Measurements from ENCODE around the gene PHLDB1.
A peak's percentile ranks its signal among the peaks of the same experiment; 100 is the strongest.

The PHLDB1 gene

DNA sequence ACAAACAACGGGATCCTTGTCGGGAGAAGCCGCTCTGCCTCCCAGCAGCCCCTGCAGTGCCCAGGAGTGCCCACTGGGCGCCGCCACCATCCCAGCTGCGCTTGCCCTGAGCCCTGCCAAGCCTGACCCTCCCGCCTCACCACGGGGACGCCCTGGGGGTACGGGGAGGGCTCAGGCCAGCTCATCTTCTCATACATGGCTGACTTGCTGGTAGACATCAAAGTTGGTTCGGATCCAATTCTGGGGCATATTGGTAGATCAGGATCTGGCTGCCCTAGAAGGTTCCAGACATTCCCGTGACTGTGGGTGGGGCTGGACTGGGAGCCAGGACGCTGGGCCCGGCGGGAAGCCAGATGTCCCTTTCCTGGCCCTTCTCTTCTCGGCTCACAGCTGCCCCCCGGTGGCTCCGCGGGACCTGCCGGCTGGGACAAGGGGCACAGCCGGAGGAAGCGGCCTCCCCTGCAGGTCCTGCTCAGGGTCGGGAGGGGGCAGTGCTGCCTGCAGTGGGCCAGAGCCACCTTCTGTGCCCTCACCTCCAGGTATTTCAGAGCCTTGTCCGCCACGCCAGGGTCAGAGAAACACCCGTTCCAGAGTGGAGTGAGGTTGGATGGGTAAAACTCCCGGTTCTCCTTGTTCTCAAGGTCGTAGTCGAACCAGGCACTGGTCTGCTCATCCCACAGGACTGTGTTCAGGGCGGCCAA is 82.6 kb downstream of the PHLDB1 start:
- DNase-seq: peak; percentile 34

DNA sequence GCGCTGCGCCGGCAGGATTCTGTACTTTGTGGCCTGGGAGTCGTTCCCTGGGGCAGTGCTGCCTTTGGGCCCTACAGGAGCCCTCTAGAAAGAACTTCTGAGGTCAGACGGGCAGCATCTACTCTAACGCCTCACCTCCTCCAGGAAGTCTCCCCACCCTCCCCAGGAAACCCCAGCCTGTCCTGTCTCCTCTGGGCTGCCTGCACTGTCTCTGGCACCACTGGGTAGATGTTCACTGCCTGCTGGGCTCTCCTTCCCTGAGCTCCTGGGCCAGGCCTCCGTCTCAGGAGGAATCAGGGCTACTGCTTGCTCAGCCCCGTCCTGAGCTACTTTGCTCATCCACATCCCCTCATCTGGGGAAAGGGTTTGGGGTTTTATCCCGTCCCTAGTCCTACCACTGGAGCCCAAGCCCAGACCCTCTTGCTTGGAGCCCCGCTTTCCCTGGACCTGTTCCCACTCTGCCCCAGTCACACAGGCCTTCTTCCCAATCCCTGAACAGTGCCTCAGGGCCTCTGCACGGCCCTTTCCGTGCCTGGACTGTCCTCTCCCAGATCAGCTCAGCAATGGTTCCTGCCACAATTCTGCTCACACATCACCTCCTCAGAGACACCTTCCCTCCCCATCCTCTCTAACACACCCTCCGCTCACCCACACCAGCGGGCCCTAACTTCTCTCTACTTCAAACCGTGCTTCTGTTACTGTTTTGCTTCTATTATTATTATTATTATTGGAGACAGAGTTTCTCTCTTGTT is 83.3 kb downstream of the PHLDB1 start:
- DNase-seq: no peak

DNA sequence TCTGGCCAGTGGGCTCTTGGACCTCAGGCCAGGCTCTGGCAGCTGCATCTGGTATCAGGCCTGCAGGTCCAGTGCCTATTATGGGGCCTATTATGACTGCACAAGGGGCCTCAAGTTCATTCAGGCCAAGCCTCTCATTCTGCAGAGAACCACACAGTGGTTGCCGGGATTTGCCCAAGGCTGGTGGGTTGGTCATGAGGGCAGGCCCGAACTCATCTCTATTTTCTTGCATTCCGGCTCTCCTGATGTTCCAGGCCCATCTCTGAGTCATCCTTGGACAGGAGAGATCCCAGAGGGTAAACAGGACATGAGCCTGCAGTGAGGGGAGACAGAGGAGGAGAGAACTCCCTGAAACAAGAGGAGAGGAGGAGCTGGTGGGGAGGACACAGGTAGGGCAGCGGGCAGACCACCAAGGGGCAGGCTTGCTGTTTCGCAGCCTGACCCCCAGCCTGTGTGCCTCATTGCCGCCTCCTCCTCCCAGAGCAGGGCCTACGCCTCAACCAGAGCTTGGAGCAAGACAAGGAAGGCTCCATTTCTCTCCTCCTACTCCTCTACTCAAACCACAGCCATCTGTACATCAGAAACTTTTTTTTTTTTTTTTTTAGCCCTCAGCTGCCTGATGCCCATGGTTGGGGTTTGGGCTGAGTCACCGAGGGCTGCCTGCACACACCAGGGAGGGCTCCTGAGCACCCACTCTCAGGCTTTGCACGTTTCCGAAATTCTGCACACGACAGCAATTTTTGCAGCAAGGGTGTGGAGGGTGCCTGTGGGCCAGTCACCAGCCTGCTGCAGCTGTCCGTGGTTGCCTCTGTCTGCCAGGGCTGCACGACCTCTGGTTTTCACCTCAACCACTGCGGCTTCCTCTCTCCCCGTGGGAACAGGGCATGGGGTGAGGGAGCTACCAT is 84.8 kb downstream of the PHLDB1 start:
- DNase-seq: no peak

DNA sequence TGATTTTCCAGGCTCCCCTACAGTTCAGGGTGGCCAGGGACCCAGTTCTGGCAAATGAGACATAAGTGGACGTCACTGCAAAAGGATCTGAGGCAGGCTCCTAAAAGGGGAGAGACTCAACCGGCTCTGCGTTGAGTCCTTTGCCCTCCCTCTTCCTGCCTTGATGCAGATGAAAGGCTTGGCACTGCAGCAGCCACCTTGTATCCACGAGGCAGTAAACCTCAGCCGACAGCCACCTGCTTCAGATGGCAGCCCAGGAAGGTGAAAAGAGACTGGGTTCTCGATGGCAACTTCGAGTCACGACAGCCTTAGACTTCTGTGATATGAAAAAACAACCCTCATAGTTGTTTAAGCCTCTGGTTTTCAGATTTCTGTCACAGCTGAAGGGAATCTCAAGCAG is 86.8 kb downstream of the PHLDB1 start:
- DNase-seq: no peak

DNA sequence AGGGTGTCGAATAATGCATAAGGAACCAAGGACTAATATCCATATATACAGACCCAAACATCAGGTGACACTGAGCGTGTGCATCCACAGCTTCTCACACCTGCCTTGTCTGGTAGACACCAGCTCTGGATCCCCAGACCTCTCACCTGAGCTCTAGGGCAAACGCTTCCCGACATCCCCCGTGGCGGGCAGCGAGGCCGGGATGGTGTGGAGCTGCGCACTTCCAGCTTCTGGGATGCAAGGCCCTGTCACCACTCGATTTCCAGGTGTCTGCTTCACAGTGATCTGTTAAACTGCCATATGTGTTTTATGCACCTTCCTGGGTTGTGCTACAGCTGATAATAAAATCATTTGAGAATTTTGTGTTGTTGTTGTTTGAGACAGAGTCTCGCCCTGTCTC is 87.4 kb downstream of the PHLDB1 start:
- no peak for DNase-seq

DNA sequence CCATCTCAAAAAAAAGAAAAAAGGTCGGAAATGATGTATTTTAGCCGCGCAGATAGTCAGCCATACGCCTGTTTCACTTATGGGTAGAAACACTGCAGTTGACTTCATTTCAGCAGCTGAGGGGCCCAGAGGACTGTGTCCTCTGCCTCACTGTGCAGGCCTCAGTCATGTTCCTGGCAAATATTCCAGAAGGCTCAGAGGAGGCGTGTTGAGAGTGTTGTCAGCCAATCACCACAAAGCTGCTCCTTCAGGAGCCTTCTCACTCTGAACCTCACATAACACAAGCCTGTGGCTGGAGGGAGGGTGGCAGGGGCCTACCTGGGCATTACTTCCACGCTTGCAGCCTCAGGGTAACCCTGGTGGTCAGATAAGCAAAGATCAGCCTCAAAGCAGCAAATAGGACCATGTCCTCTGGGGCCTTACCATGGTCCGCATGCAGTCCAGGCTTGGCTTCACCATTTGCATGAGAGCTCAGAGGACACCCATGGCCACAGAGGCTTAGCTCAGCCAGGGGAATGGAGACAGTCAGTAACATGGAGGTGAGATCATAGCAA is 89.3 kb downstream of the PHLDB1 start:
- no peak for DNase-seq

DNA sequence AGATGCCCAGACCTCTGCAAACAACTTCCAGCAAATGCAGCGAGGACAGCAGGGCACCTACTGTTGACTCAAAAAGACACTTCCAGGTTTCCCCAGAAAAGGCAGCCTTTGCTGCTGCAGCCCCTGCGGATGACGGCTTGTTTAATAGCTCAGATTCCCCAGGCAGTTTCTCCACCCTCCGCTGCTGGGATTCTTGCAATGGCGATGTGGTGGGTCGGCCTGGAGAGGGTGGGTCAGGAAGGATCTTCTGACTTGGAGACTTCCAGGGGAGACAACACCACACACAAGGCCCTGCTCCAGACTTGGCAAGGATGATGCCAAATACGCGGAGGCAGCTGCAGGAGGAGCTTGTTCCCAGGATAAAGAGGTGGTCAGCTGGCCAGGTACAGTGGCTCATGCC is 89.9 kb downstream of the PHLDB1 start:
- no peak for DNase-seq

DNA sequence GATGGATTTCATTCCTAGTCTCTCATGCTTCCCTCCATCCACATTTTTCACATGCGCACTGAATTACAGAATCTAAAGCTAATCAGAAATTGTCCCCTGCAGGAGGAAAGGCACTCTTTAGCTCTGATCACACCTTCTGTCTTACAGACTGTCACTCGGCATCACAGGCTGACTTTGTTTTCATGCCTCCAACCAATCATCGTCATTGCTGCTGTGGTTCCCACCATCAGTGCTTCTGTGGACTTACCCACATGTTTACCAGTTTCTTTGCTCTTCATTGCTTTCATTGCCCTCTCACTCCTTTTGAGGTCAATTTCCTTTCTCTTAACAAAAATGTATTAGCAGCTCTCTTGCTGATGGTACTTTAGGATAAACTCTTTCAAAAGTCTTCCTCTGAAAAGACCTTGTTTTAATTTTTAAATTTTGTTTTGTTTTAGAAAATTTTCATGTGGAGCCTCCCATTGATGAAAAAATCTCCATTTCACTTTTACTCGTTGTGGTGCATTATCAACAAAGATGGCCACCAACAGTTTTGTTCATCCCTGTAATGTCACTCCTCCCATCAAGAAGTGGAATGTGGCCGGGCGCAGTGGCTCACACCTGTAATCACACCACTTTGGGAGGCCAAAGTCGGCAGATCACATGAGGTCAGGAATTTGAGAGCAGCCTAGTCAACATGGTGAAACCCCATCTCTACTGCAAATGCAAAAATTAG is 92.2 kb downstream of the PHLDB1 start:
- no peak for DNase-seq

DNA sequence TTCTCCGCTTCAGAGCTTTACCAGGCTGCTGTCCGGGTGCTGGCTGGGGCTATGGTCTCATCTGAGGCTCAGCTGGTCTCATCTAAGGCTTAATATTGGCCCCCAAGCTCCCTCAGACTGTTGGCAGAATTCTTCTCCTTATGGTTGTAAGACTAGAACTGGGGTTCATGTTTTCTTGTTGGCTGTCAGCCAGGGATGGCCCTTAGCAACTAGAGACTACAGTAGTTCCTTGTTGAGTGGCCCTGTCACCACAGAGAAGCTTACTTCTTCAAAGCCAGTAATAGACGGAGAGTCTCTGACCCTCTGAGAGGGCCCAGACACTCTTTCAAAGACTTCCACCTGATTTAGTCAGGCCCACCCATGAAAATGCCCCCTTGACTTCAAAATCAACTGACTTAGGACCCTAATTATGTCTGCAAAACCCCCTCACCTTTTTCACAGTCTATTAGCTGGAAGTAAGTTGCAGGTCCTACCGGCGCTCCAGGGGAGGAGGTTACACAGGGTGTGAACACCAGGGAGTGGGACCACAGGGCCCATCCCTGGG is 96.2 kb downstream of the PHLDB1 start:
- no peak for DNase-seq

DNA sequence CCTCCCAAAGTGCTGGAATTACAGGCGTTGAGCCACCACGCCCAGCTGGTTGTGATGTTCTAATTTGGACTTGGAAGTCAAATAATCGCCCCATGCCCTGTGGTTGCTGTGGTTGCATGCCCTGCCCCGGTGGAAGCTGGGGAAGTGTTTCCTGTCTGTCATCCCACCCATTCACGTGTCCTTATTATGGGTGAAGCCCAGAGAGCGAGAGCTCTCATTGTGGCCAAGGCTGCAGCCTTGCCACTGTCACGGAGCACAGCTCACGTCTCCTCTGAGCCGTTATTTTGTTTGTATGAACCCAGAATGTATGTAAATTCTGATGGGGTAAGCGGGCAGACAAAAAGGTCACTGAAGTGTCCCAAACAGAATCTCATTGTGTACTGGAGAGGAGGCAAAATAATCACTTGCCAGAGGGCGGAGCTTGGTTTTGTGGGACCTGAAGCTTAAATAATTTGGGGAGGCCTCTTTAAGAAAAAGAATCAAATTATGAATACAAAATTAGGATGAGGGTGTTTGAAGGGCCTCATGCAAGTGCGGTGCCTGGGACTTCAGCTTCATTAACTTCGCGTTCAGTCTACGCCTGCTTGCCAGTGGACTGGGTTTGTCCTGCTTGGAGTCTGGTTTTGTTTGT is 97.8 kb downstream of the PHLDB1 start:
- no peak for DNase-seq

DNA sequence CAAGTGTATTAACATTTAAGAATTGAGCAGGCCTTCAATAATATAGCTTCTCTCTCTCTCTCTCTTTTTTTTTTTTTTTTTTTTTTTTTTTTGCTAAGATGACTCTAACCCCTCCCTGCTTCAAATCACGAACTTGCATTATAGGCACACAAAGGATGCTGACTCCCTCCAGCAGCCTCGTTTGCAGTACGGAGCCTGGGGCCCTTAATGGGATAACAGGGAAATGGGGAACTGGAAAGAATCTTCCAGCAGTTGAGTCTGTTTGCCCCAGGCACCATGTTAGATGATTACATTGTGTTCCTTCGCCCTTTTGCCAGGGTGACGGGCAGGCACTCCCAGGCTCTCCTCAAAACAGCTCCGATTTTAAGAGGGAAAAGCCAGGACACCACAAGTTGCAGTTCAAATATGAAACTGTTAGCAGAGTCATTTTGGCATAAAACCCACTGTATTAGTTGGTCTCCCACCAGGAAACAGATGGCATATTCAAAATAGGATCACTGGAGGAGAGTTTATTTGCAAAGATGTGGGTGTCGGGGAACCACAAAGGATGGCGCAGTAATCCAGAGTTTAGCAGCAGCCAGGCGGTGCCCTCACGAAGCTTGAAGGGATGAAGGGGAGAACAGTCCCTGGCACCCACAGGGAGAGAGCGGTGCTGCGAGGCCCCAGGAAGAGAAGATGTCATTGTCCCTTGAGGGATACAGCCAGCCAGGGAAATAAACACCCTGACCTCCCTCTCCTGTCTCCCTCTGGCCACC is 98.6 kb downstream of the PHLDB1 start:
- DNase-seq: no peak

DNA sequence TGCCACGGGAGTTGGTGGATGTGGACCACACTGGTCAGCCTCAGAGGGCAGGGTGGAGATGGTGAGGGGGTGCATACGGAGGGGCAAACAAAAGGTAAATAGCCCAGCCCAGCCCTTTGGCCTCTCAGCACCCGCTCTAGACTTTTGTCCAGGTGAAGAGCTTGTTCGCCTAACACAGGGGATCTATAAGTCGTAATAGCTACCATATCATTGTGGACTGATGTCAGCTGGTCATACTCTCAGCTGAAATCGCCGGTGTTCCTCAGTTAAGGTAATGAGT is 99.1 kb downstream of the PHLDB1 start:
- no peak for DNase-seq

Data from NCI-H1436 (cell line).